Measurements from ENCODE around the gene AARS2.

The AARS2 gene

GRCh38 chr6:44272999-44273566 lies 40.1 kb downstream of the AARS2 start:
- DNase-seq, result no peak

GRCh38 chr6:44272529-44272928 lies 40.6 kb downstream of the AARS2 start:
- DNase-seq, result no peak

GRCh38 chr6:44271914-44272313 lies 41.2 kb downstream of the AARS2 start:
- DNase-seq, result no peak

- DNase-seq, result no peak
Observed at GRCh38 chr6:44271406-44271723, 41.8 kb downstream of the AARS2 start.

GRCh38 chr6:44270526-44271405 lies 42.4 kb downstream of the AARS2 start:
- DNase-seq, result peak in 4 of 6 experiments; percentile 13 to 28 (median 15)

- DNase-seq, result peak in 1 of 6 experiments; percentile 26
Observed at GRCh38 chr6:44269921-44270525, 43.1 kb downstream of the AARS2 start, which contains the start of gene TMEM151B. TMEM151B (plus strand) TSS chr6:44270450; CDS start chr6:44270743, 293 bp downstream.

- peak in 1 of 6 experiments; percentile 20 for DNase-seq
Observed at GRCh38 chr6:44269178-44269920, 43.8 kb downstream of the AARS2 start.

GRCh38 chr6:44268095-44268628 lies 45.0 kb downstream of the AARS2 start:
- DNase-seq, result peak; percentile 22 to 68 (median 52)

GRCh38 chr6:44267252-44267651 lies 45.9 kb downstream of the AARS2 start:
- no peak for DNase-seq

- no peak for DNase-seq
Observed at GRCh38 chr6:44266347-44266746, 46.8 kb downstream of the AARS2 start.

GRCh38 chr6:44265722-44266233 lies 47.4 kb downstream of the AARS2 start:
- no peak for DNase-seq

GRCh38 chr6:44265007-44265721 lies 48.0 kb downstream of the AARS2 start, which contains the start of gene NFKBIE:
NFKBIE (minus strand) TSS chr6:44265551; CDS start chr6:44265346, 205 bp downstream.
- peak; percentile 87 to 97 (median 91) for DNase-seq

GRCh38 chr6:44264154-44265006 lies 48.8 kb downstream of the AARS2 start:
- DNase-seq, result peak in 3 of 6 experiments; percentile 17 to 41 (median 29)

GRCh38 chr6:44263354-44264100 lies 49.6 kb downstream of the AARS2 start:
- DNase-seq, result peak in 2 of 6 experiments; percentile 18 to 43

- DNase-seq, result no peak
Observed at GRCh38 chr6:44262467-44263353, 50.4 kb downstream of the AARS2 start.

- no peak for DNase-seq
Observed at GRCh38 chr6:44261581-44261980, 51.6 kb downstream of the AARS2 start.

- no peak for DNase-seq
Observed at GRCh38 chr6:44260451-44261297, 52.5 kb downstream of the AARS2 start.

GRCh38 chr6:44260011-44260410 lies 53.1 kb downstream of the AARS2 start:
- DNase-seq, result no peak

All from stimulated activated naive CD4-positive, alpha-beta T cell (primary cell).